Stimulated activated CD4-positive, alpha-beta T cell treated with anti-CD3 and anti-CD28 coated beads, Interleukin-1b, Interleukin-23, amount 100 ng/mL, for 4 hours (primary cell): ENCODE data around the gene LRRC31.

Source experiments
- DNase-seq, 2 donors: peaks; one replicate each; pipeline ENCODE4 v3.0.0-alpha.2; 2020; ENCODE audit warnings: low read depth in 2 of 2

The LRRC31 gene

GRCh38 chr3:169863458-169863899 is 6.3 kb downstream of the LRRC31 start:
- DNase-seq, result peak; percentile 30 to 62

GRCh38 chr3:169861871-169862270 is 7.9 kb downstream of the LRRC31 start:
- DNase-seq, result no peak

- no peak for DNase-seq
These were observed 11.9 kb downstream of the LRRC31 start for GRCh38 chr3:169857811-169858210.

- no peak for DNase-seq
These were observed 14.2 kb downstream of the LRRC31 start for GRCh38 chr3:169855514-169855913.

- DNase-seq, result no peak
These were observed 19.1 kb downstream of the LRRC31 start for GRCh38 chr3:169850618-169851017.

GRCh38 chr3:169848741-169849140 is 21.0 kb downstream of the LRRC31 start:
- no peak for DNase-seq

- no peak for DNase-seq
These were observed 21.8 kb downstream of the LRRC31 start for GRCh38 chr3:169847896-169848295.

- DNase-seq, result no peak
These were observed 23.1 kb downstream of the LRRC31 start for GRCh38 chr3:169846458-169847193.

- no peak for DNase-seq
These were observed 26.8 kb downstream of the LRRC31 start for GRCh38 chr3:169842960-169843359.

GRCh38 chr3:169841171-169841570 is 28.6 kb downstream of the LRRC31 start:
- DNase-seq, result no peak

- DNase-seq, result no peak
These were observed 31.2 kb downstream of the LRRC31 start for GRCh38 chr3:169838511-169839030.

- no peak for DNase-seq
These were observed 32.8 kb downstream of the LRRC31 start for GRCh38 chr3:169836942-169837275.

GRCh38 chr3:169836078-169836941 is 33.4 kb downstream of the LRRC31 start:
- no peak for DNase-seq

GRCh38 chr3:169835533-169835932 is 34.2 kb downstream of the LRRC31 start:
- DNase-seq, result no peak

- DNase-seq, result no peak
These were observed 42.0 kb downstream of the LRRC31 start for GRCh38 chr3:169827712-169828111.

GRCh38 chr3:169825316-169825715 is 44.4 kb downstream of the LRRC31 start:
- no peak for DNase-seq

- no peak for DNase-seq
These were observed 46.8 kb downstream of the LRRC31 start for GRCh38 chr3:169822983-169823382.

GRCh38 chr3:169822540-169822939 is 47.2 kb downstream of the LRRC31 start:
- no peak for DNase-seq

GRCh38 chr3:169822091-169822490 is 47.6 kb downstream of the LRRC31 start:
- no peak for DNase-seq

GRCh38 chr3:169818316-169818715 is 51.4 kb downstream of the LRRC31 start:
- no peak for DNase-seq

- DNase-seq, result no peak
These were observed 54.1 kb downstream of the LRRC31 start for GRCh38 chr3:169815590-169816150.

GRCh38 chr3:169813757-169814517 is 55.8 kb downstream of the LRRC31 start:
- DNase-seq, result peak; percentile 42 to 68
